Activated CD4-positive, alpha-beta T cell treated with anti-CD3 and anti-CD28 coated beads for 48 hours (primary cell): ENCODE data around the gene KCNC4.

Experiments used
- DNase-seq: peaks from one replicate; pipeline ENCODE4 v3.0.0-alpha.2; 2020

The KCNC4 gene

GRCh38 chr1:110209715-110210603 lies at the start of gene KCNC4:
Gene KCNC4, plus strand, starts transcription at chr1:110210314. Its CDS starts 1,186 bp downstream, at chr1:110211500.
- peak; percentile 91 for DNase-seq

- DNase-seq = no peak
Measured at GRCh38 chr1:110160538-110161100, 49.5 kb upstream of the KCNC4 start.

- no peak for DNase-seq
Measured at GRCh38 chr1:110161165-110161564, 48.9 kb upstream of the KCNC4 start.

GRCh38 chr1:110161849-110162248 lies 48.3 kb upstream of the KCNC4 start:
- DNase-seq = no peak

GRCh38 chr1:110163591-110163990 lies 46.5 kb upstream of the KCNC4 start:
- DNase-seq = no peak

- no peak for DNase-seq
Measured at GRCh38 chr1:110164725-110165350, 45.3 kb upstream of the KCNC4 start.

GRCh38 chr1:110165761-110166231 lies 44.3 kb upstream of the KCNC4 start:
- DNase-seq = no peak

GRCh38 chr1:110166861-110167260 lies 43.3 kb upstream of the KCNC4 start:
- no peak for DNase-seq

GRCh38 chr1:110170766-110171733 lies 39.1 kb upstream of the KCNC4 start:
- no peak for DNase-seq

- no peak for DNase-seq
Measured at GRCh38 chr1:110172001-110172400, 38.1 kb upstream of the KCNC4 start.

- no peak for DNase-seq
Measured at GRCh38 chr1:110173466-110174105, 36.5 kb upstream of the KCNC4 start.

- DNase-seq = no peak
Measured at GRCh38 chr1:110174961-110175360, 35.2 kb upstream of the KCNC4 start.

GRCh38 chr1:110176299-110176956 lies 33.7 kb upstream of the KCNC4 start:
- DNase-seq = no peak

GRCh38 chr1:110177775-110178174 lies 32.3 kb upstream of the KCNC4 start:
- DNase-seq = no peak

- no peak for DNase-seq
Measured at GRCh38 chr1:110183642-110184167, 26.4 kb upstream of the KCNC4 start.

- DNase-seq = no peak
Measured at GRCh38 chr1:110184446-110184845, 25.7 kb upstream of the KCNC4 start.

- DNase-seq = no peak
Measured at GRCh38 chr1:110185181-110185580, 24.9 kb upstream of the KCNC4 start.

GRCh38 chr1:110186558-110186957 lies 23.6 kb upstream of the KCNC4 start:
- no peak for DNase-seq

- no peak for DNase-seq
Measured at GRCh38 chr1:110187139-110187890, 22.8 kb upstream of the KCNC4 start.

GRCh38 chr1:110188035-110188618 lies 22.0 kb upstream of the KCNC4 start:
- no peak for DNase-seq
